ENCODE data around the gene ESR2.

The ESR2 gene

DNA sequence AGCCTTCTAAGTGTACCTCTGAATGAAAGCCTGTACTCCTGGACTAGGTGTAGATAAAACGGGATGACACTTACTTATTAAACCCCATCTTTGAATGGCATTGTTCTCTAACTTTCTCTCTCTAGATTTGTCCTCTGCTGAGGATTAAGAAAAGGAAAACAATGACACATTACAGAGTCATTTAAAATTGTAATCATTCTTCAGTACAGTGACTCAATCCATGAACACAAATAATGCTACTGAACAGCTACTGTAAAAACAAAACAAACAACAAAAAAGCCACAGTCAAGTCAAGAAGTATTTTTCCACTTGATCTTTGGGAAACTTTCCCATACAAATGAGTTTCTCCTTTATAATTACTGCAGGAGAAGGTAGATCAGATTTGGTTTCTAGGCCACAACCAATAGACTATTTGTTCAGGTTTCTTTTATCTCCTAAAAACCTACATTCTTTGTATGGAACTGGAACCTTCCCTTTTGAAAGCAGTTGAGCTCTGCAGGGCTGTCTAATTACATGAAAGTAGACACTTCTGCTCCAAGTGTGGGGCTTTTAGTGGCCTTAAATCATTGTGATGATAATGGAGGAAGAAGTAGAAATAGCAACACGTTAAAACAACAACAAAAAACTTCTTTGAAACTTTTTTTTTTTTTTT is 219.1 kb downstream of the ESR2 start:
- H3K4me3 ChIP-seq (ENCODE audit: low read depth, low read length), result no peak overlapping the region
- TF ChIP-seq, protein P1, sequence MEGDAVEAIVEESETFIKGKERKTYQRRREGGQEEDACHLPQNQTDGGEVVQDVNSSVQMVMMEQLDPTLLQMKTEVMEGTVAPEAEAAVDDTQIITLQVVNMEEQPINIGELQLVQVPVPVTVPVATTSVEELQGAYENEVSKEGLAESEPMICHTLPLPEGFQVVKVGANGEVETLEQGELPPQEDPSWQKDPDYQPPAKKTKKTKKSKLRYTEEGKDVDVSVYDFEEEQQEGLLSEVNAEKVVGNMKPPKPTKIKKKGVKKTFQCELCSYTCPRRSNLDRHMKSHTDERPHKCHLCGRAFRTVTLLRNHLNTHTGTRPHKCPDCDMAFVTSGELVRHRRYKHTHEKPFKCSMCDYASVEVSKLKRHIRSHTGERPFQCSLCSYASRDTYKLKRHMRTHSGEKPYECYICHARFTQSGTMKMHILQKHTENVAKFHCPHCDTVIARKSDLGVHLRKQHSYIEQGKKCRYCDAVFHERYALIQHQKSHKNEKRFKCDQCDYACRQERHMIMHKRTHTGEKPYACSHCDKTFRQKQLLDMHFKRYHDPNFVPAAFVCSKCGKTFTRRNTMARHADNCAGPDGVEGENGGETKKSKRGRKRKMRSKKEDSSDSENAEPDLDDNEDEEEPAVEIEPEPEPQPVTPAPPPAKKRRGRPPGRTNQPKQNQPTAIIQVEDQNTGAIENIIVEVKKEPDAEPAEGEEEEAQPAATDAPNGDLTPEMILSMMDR (IDR thresholded peaks at IDR 0.05; ENCODE audit: low read depth, low read length), result no peak

DNA sequence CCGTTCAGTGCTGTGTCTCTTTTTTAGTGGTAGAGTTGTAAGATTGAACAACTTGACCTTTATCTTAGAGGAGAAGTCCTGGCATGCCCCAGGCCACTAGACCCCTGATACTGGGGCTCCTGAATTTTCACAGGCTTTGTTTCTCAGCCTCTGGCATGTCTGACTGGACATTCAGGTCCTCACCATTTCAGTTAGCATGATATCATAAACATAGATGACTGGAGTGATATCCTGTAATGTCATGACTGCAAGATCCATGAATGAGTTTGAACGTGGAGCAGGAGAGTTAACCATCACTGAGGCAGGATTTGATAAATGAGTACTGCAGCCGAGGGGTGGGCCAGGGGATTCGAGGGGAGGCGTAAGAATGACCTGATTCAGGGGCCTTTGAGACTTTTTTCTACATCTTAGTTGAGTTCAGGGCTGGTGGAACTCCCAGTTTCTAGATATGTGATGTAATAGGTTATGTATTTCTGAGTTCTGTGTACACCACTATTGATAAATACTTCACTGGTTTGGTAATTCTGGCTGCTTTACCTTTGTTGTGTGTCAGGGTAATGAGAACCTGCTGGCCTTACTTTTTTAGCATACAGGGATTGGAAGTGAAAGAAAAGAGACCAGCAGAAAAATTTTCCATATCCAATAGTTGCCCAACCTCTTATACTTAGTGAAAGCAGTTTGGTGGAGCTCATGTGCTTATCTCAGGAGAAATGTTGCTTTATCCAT is 224.4 kb downstream of the ESR2 start:
- no peak overlapping the region for H3K4me3 ChIP-seq (ENCODE audit: low read depth, low read length)

DNA sequence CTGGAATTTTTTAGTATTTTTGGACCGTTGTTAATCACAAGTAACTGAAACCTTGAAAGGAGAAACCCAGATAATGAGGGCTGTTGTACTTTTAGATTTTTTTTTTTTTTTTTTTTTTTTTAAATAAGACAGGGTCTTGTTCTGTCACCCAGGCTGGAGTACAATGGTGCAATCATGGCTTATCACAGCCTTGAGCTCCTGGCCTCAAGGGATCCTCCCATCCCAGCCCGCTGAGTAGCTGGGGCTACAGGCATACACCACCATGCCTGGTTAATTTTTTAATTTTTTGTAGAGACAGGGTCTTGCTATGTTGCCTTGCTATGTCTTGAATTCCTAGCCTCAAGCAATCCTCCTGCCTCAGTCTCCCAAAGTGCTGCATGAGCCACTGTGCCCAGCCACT is 229.7 kb downstream of the ESR2 start:
- H3K4me3 ChIP-seq (ENCODE audit: low read depth, low read length), result no peak overlapping the region
- TF ChIP-seq, protein P1 (IDR thresholded peaks at IDR 0.05; ENCODE audit: low read depth, low read length), result no peak

More for the DNA sequence above, 224.4 kb downstream of the ESR2 start:
- TF ChIP-seq, protein P1 (IDR thresholded peaks at IDR 0.05; ENCODE audit: low read depth, low read length), result no peak

DNA sequence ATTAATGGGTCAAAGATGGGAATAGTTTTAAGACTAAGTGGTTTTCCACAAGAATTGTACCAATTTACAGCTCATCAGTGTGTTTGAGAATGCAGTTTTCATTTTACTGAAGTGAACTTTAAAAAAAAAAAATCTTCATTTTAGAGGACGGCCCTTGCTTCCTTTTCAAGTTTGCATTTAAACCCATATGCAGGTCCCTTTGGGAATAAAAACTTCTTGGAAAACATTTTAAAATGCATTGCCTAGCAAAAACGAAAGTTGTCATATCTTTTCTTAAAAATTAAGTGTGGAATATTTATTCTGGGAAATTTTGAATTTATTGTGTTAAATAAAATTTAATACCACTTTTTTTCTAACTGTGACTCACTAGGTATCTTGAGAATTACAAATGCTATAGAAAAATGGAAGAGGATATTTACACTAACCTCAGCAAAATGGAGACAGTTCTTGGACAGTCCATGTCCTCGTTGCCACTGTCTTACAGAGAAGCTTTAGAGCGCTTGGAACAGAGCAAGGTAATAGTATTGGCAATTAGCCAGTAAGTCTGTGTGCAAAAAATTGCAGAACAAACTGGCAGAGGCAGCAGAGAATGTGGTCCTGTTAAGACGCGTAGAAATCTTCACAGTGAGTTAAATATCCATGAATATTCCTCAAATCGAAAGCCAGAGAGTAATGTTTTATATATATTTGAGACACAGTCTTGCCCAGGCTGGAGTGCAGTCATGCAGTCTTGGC is 231.6 kb downstream of the ESR2 start:
- no peak overlapping the region for H3K4me3 ChIP-seq (ENCODE audit: low read depth, low read length)
- TF ChIP-seq, protein P1 (IDR thresholded peaks at IDR 0.05; ENCODE audit: low read depth, low read length), result no peak

DNA sequence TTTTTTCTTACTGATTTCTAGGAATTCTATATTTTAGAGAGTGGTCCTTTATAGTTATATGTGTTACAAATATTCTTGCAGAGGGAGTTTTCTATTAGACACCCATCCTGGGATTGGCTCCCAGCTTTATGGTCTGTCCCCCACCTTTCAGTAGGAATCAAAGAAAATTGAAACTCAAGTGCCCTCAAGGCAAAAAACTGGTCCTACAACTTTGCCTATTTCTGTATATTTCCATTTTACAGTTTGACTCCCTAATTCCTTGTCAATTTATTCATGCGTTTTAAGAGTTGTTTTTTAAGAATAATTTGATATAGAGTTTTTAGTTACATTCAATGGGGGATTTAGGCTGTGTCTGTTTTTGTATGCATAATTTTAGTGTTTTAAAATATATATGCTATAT is 232.5 kb downstream of the ESR2 start:
- TF ChIP-seq, protein P1 (IDR thresholded peaks at IDR 0.05; ENCODE audit: low read depth, low read length), result no peak
- H3K4me3 ChIP-seq (ENCODE audit: low read depth, low read length), result no peak overlapping the region

DNA sequence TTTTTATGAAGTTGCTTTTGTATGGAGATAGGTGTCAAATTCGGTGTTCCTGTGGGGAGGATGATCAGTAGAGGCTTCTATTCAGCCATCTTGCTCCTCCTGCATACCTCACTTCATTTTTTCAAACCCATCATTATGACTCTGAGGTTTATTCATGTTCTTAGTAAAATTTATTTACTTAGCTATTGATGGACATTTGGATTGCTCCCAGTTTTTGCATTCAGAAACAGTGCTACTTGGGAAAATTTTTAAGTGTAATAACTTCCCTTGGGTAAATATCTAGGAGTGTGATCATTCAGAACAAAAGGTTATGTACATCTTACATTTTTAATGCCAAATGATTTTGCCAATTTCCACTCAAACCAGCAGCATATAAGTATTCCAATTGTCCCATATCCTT is 233.1 kb downstream of the ESR2 start:
- TF ChIP-seq, protein P1 (IDR thresholded peaks at IDR 0.05; ENCODE audit: low read depth, low read length), result no peak
- no peak overlapping the region for H3K4me3 ChIP-seq (ENCODE audit: low read depth, low read length)

DNA sequence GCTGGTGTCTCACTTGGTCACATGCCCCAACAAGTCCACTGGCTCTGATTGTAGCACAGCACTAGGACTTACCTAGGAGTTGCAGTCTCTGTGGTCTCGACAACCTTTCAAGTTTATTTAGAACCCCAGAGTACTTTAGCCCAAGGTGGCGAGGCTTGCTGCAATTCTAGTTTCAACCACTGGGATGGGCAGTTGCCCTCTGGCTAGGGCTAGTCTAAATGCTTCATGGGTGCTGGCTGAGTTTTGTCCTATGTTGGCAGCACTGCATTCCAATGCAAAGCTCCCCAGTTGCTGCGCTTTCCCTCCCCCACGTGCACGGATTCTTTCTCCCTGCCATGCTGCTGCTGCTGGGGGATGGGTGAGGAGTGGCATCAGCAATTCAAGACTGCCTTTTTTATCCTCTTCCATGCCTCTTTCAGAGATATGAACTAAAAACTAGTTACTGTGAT is 233.5 kb downstream of the ESR2 start:
- TF ChIP-seq, protein P1 (IDR thresholded peaks at IDR 0.05; ENCODE audit: low read depth, low read length), result peak; percentile 54; the same call in 1 of the 2 replicates
- H3K4me3 ChIP-seq (ENCODE audit: low read depth, low read length), result no peak overlapping the region

Measured in WI38 (cell line).